Neural cell (in vitro differentiated cells): ENCODE data around the gene TSSC4.

Source experiments
- EP300 ChIP-seq: fragments of 450-650 bp; conservative IDR thresholded peaks from 2 replicates; pipeline ENCODE4 v1.6.1; 2014; ENCODE audit warnings: antibody characterized with exemption, mild to moderate bottlenecking, moderate library complexity; ENCODE audit not compliant: poor library complexity, severe bottlenecking
- EZH2 ChIP-seq: fragments of 200-600, 300-800 bp; shearing (Covaris generic), sonication (generic); IDR thresholded peaks from 2 replicates; pipeline ENCODE4 v1.6.1; 2014; ENCODE audit warnings: antibody characterized with exemption, low read length, borderline replicate concordance, mild to moderate bottlenecking; ENCODE audit not compliant: insufficient read depth, poor library complexity, severe bottlenecking
- MXI1 ChIP-seq: fragments of 450-650 bp; conservative IDR thresholded peaks from 2 replicates; pipeline ENCODE4 v1.6.1; 2014; ENCODE audit warnings: antibody characterized with exemption, mild to moderate bottlenecking; ENCODE audit not compliant: poor library complexity, severe bottlenecking
- POLR2AphosphoS5 ChIP-seq: IDR thresholded peaks from 2 replicates; pipeline ENCODE4 v1.6.1; 2012
- RAD21 ChIP-seq: fragments of 450-650 bp; conservative IDR thresholded peaks from 2 replicates; pipeline ENCODE4 v1.6.1; 2014; ENCODE audit warnings: antibody characterized with exemption, mild to moderate bottlenecking, moderate library complexity
- TAF1 ChIP-seq: IDR thresholded peaks from 2 replicates; pipeline ENCODE4 v1.6.1; 2012; ENCODE audit warnings: low read depth
- TF ChIP-seq, protein P1 (sequence below): IDR thresholded peaks from 2 replicates; pipeline ENCODE4 v1.6.1; 2012; ENCODE audit warnings: borderline replicate concordance
- TF ChIP-seq, protein P2 (sequence below): fragments of 450-650 bp; IDR thresholded peaks from 2 replicates; pipeline ENCODE4 v1.5.1; 2014; ENCODE audit warnings: antibody characterized with exemption, mild to moderate bottlenecking, moderate library complexity; ENCODE audit not compliant: poor library complexity, severe bottlenecking

DNA sequence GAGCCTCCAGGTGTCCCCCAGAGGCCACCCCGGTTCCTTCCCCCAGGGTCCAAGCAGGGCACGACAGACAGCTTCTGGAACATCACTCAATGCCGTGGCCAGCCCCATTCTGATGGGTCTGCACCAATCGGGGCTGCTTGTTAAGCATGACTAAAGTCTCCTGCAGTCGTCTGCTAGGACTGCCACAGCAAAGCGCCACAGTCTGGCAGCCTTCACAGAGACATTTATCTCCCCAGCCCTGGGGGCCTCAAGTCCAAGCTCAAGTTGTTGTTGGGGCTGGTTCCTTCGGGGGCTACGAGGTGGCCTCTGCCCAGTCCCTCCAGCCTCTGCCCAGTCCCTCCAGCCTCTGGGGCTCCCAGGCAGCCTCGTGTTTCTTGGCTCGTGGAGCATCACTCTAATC lies 37.4 kb upstream of the TSSC4 start:
- TF ChIP-seq, protein P1, sequence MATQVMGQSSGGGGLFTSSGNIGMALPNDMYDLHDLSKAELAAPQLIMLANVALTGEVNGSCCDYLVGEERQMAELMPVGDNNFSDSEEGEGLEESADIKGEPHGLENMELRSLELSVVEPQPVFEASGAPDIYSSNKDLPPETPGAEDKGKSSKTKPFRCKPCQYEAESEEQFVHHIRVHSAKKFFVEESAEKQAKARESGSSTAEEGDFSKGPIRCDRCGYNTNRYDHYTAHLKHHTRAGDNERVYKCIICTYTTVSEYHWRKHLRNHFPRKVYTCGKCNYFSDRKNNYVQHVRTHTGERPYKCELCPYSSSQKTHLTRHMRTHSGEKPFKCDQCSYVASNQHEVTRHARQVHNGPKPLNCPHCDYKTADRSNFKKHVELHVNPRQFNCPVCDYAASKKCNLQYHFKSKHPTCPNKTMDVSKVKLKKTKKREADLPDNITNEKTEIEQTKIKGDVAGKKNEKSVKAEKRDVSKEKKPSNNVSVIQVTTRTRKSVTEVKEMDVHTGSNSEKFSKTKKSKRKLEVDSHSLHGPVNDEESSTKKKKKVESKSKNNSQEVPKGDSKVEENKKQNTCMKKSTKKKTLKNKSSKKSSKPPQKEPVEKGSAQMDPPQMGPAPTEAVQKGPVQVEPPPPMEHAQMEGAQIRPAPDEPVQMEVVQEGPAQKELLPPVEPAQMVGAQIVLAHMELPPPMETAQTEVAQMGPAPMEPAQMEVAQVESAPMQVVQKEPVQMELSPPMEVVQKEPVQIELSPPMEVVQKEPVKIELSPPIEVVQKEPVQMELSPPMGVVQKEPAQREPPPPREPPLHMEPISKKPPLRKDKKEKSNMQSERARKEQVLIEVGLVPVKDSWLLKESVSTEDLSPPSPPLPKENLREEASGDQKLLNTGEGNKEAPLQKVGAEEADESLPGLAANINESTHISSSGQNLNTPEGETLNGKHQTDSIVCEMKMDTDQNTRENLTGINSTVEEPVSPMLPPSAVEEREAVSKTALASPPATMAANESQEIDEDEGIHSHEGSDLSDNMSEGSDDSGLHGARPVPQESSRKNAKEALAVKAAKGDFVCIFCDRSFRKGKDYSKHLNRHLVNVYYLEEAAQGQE, result no peak
- TF ChIP-seq, protein P2, sequence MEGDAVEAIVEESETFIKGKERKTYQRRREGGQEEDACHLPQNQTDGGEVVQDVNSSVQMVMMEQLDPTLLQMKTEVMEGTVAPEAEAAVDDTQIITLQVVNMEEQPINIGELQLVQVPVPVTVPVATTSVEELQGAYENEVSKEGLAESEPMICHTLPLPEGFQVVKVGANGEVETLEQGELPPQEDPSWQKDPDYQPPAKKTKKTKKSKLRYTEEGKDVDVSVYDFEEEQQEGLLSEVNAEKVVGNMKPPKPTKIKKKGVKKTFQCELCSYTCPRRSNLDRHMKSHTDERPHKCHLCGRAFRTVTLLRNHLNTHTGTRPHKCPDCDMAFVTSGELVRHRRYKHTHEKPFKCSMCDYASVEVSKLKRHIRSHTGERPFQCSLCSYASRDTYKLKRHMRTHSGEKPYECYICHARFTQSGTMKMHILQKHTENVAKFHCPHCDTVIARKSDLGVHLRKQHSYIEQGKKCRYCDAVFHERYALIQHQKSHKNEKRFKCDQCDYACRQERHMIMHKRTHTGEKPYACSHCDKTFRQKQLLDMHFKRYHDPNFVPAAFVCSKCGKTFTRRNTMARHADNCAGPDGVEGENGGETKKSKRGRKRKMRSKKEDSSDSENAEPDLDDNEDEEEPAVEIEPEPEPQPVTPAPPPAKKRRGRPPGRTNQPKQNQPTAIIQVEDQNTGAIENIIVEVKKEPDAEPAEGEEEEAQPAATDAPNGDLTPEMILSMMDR, result no peak
- TF ChIP-seq POLR2AphosphoS5 (no peak), EZH2 (no peak), RAD21 (no peak), MXI1 (no peak), EP300 (no peak), TAF1 (no peak)
